Panc1 (cell line): ENCODE data around the gene WFS1. TPM values are rescaled to one million over a fixed set of nuclear protein-coding genes. Genes with fewer than 3 reads are reported as not detected.

ENCODE experiments used
- ATAC-seq: fragments of 200-7000 bp; cut with Tn5 transposase; 2 replicates; pipeline ENCODE4 v1.9.1; 2020; ENCODE audit warnings: mild to moderate bottlenecking, moderate library complexity
- BruUV-seq: library from RNA; stranded (reverse); fragments of 400-500 nt; replicated peaks from 2 replicates; lab custom pipeline; 2021; lab: Mats Ljungman, UMichigan
- CTCF ChIA-PET: fragments of 300-600 bp; sonication (Branson Sonifier 250); formaldehyde crosslinking; loops from one replicate; lab custom pipeline; 2022; ENCODE audit warnings: antibody characterized with exemption; lab: Charles Lee
- POLR2A ChIA-PET: fragments of 300-600 bp; sonication (Branson Sonifier 250); formaldehyde crosslinking; loops from one replicate; lab custom pipeline; 2022; ENCODE audit warnings: antibody characterized with exemption; lab: Charles Lee
- DNase-seq: peaks from one replicate; pipeline ENCODE4 v3.0.0-alpha.2; 2010; ENCODE audit warnings: low read depth, low spot score
- H3K27ac ChIP-seq: 2 replicates; pipeline ENCODE4 v1.5.1; 2011; ENCODE audit warnings: mild to moderate bottlenecking, low read length, inconsistent platforms
- H3K27me3 ChIP-seq: fragments of 200-500 bp; sonication (Bioruptor generic); 2 replicates; pipeline ENCODE4 v1.6.0; 2014; ENCODE audit warnings: low read length, inconsistent platforms; ENCODE audit not compliant: control insufficient read depth, insufficient read depth
- H3K36me3 ChIP-seq: fragments of 200-500 bp; sonication (Bioruptor generic); 2 replicates; pipeline ENCODE4 v1.5.1; 2014; ENCODE audit warnings: inconsistent platforms, mild to moderate bottlenecking, low read length, moderate library complexity; ENCODE audit not compliant: control insufficient read depth, insufficient read depth
- H3K4me1 ChIP-seq: 2 replicates; pipeline ENCODE4 v1.5.1; 2011; ENCODE audit warnings: inconsistent platforms, mild to moderate bottlenecking, low read length, moderate library complexity; ENCODE audit not compliant: control insufficient read depth, insufficient read depth
- H3K4me3 ChIP-seq, 2 experiments: 2 replicates each; pipeline ENCODE4 v1.5.1; 2011 to 2012; ENCODE audit warnings: low read depth in 2 of 2, low read length in 2 of 2, mild to moderate bottlenecking in 2 of 2, inconsistent platforms in 1 of 2, moderate library complexity in 1 of 2
- H3K9me3 ChIP-seq: fragments of 200-500 bp; sonication (Bioruptor generic); 2 replicates; pipeline ENCODE4 v1.5.1; 2014; ENCODE audit warnings: low read depth, mild to moderate bottlenecking, inconsistent platforms, low read length, moderate library complexity; ENCODE audit not compliant: control insufficient read depth, insufficient read depth
- CTCF ChIP-seq: fragments of 450-650 bp; IDR thresholded peaks from 2 replicates; pipeline ENCODE4 v1.5.1; 2017; ENCODE audit warnings: mild to moderate bottlenecking
- POLR2AphosphoS5 ChIP-seq: IDR thresholded peaks from 2 replicates; pipeline ENCODE4 v1.6.1; 2012; ENCODE audit warnings: mild to moderate bottlenecking, low read depth, low read length, moderate library complexity
- REST ChIP-seq, 2 experiments: IDR thresholded peaks; 2 replicates each; pipeline ENCODE4 v1.6.1; 2011 to 2012; ENCODE audit warnings: low read depth in 2 of 2, control low read depth in 1 of 2, low read length in 1 of 2, mild to moderate bottlenecking in 1 of 2, moderate library complexity in 1 of 2; ENCODE audit not compliant: insufficient read depth in 1 of 2
- SIN3A ChIP-seq: IDR thresholded peaks from 2 replicates; pipeline ENCODE4 v1.6.1; 2012; ENCODE audit warnings: low read depth, mild to moderate bottlenecking, low read length, moderate library complexity, borderline replicate concordance; ENCODE audit not compliant: insufficient read depth
- TCF7L2 ChIP-seq: IDR thresholded peaks from 2 replicates; pipeline ENCODE4 v1.6.1; 2011; ENCODE audit warnings: mild to moderate bottlenecking, low read depth, low read length, inconsistent platforms
- in situ Hi-C: cut with HindIII; loops from 2 replicates; pipeline ENCODE4 v1.10.0; 2016; ENCODE audit warnings: low sequenced_read_pairs, low pct_unique_long_range_greater_than_20kb
- intact Hi-C: fragments of 100-400 bp; cut with micrococcal nuclease; formaldehyde crosslinking; loops from one replicate; pipeline ENCODE4 v1.10.0; 2022; ENCODE audit not compliant: unreplicated experiment
- total RNA-seq: library from RNA; stranded (reverse); gene quantifications from one replicate; pipeline ENCODE4 v1.2.1, GENCODE V29; 2021; ENCODE audit not compliant: unreplicated experiment

Gene WFS1
- total RNA-seq, 1 experiment from 2014 or later = 67.5 TPM

GRCh38 chr4:6301051-6301731 is 31.5 kb downstream of the WFS1 start:
- CTCF ChIA-PET = no interaction called here
- in situ Hi-C loops = no loop called here

More at GRCh38 chr4:6301051-6301731, 31.5 kb downstream of the WFS1 start:
- intact Hi-C loops = no loop called here
- no peaks in the 10 kb centered on the region for H3K4me1 ChIP-seq
- ATAC-seq (no peak), DNase-seq (no peak)
- no peak overlapping the region for H3K27ac ChIP-seq
- no peak overlapping the region for H3K4me3 ChIP-seq
- TF ChIP-seq TCF7L2 (no peak), POLR2AphosphoS5 (no peak), CTCF (no peak), REST (IDR thresholded peaks at IDR 0.05; ENCODE audit: insufficient read depth in 1 of 2, low read depth in 2 of 2, low read length in 1 of 2) (no peak), SIN3A (no peak)
- H3K27me3 ChIP-seq = no peaks in the 10 kb centered on the region
- POLR2A ChIA-PET = no interaction called here
- H3K9me3 ChIP-seq = no peaks in the 10 kb centered on the region
- H3K36me3 ChIP-seq = no peaks in the 10 kb centered on the region
- BruUV-seq = no TSS peak
